Stomach (tissue), 4 donors: ENCODE measurements around the gene DNAH11.

Experiments used
- POLR2A ChIP-seq, 4 donors: fragments of 450-650 bp; IDR thresholded peaks; one replicate each; pipeline ENCODE4 v1.6.1; 2016; ENCODE audit warnings: antibody characterized with exemption in 4 of 4, control low read depth in 2 of 4, mild to moderate bottlenecking in 1 of 4, moderate library complexity in 1 of 4
- TF ChIP-seq, protein P1 (sequence below), 7 experiments: fragments of 450-650 bp in 4 of 7; fragments of 200-600 bp in 3 of 7; sonication (generic) in 3 of 7; IDR thresholded peaks; one replicate each; pipeline ENCODE4 v1.5.1; 2016 to 2019; ENCODE audit warnings: antibody characterized with exemption in 7 of 7, control low read depth in 2 of 7, mild to moderate bottlenecking in 1 of 7

GRCh38 chr7:21923658-21924057 lies 380.8 kb downstream of the DNAH11 start:
- TF ChIP-seq POLR2A (IDR thresholded peaks at IDR 0.05): no peak
- TF ChIP-seq, protein P1, sequence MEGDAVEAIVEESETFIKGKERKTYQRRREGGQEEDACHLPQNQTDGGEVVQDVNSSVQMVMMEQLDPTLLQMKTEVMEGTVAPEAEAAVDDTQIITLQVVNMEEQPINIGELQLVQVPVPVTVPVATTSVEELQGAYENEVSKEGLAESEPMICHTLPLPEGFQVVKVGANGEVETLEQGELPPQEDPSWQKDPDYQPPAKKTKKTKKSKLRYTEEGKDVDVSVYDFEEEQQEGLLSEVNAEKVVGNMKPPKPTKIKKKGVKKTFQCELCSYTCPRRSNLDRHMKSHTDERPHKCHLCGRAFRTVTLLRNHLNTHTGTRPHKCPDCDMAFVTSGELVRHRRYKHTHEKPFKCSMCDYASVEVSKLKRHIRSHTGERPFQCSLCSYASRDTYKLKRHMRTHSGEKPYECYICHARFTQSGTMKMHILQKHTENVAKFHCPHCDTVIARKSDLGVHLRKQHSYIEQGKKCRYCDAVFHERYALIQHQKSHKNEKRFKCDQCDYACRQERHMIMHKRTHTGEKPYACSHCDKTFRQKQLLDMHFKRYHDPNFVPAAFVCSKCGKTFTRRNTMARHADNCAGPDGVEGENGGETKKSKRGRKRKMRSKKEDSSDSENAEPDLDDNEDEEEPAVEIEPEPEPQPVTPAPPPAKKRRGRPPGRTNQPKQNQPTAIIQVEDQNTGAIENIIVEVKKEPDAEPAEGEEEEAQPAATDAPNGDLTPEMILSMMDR (IDR thresholded peaks at IDR 0.05): no peak
